ENCODE measurements around the gene POFUT2.

DNA sequence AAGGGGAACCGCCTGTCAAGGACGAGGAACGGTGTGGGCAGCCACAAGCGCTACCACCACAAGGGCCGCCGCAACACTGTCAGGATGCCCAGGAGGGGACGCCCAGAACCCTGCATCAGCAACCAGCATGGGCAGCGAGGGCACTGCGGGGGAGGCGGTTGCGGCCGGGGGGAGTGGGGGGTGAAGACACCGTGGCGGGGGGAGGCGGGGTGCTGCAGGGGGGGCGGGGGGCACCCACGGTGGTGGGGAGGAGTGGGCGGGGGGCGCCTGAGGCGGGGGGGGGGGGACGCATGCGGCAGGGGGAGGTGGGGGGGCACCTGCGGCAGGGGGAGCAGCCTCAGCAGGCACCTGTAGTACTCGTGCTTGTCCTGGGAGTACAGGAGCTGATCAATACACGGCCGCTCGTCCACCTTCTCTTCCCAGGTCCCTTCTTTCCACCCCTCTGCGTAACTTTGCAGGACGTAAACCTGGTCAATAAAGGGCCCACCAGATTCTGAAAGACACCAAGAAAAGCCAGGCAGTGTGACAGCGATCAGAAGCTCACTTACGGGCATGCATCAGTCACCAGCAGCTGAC lies 4.6 kb downstream of the POFUT2 start:
- TF ChIP-seq POLR2AphosphoS5 (IDR thresholded peaks at IDR 0.05; ENCODE audit: low read depth, low read length) (no peak), SIN3A (IDR thresholded peaks at IDR 0.05; ENCODE audit: borderline replicate concordance, insufficient read depth, low read length) (no peak)
- TF ChIP-seq, protein P1, sequence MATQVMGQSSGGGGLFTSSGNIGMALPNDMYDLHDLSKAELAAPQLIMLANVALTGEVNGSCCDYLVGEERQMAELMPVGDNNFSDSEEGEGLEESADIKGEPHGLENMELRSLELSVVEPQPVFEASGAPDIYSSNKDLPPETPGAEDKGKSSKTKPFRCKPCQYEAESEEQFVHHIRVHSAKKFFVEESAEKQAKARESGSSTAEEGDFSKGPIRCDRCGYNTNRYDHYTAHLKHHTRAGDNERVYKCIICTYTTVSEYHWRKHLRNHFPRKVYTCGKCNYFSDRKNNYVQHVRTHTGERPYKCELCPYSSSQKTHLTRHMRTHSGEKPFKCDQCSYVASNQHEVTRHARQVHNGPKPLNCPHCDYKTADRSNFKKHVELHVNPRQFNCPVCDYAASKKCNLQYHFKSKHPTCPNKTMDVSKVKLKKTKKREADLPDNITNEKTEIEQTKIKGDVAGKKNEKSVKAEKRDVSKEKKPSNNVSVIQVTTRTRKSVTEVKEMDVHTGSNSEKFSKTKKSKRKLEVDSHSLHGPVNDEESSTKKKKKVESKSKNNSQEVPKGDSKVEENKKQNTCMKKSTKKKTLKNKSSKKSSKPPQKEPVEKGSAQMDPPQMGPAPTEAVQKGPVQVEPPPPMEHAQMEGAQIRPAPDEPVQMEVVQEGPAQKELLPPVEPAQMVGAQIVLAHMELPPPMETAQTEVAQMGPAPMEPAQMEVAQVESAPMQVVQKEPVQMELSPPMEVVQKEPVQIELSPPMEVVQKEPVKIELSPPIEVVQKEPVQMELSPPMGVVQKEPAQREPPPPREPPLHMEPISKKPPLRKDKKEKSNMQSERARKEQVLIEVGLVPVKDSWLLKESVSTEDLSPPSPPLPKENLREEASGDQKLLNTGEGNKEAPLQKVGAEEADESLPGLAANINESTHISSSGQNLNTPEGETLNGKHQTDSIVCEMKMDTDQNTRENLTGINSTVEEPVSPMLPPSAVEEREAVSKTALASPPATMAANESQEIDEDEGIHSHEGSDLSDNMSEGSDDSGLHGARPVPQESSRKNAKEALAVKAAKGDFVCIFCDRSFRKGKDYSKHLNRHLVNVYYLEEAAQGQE (IDR thresholded peaks at IDR 0.05; ENCODE audit: insufficient read depth in 1 of 2, low read depth in 2 of 2, low read length in 2 of 2), result no peak

All from PFSK-1 (cell line).